ENCODE data around the gene NGDN. TPM values are rescaled to one million over a fixed set of nuclear protein-coding genes. Genes with fewer than 3 reads are reported as not detected.
A peak's percentile ranks its signal among the peaks of the same experiment; 100 is the strongest.
"Not testable (repeated sequence)": the region's sequence is repeated elsewhere in the genome, so short reads cannot be mapped to it uniquely, and the experiment has no call there.

The NGDN gene
- 17.2 TPM for total RNA-seq
- long read RNA-seq, transcript NGDN-202 (11 exons, 1,143 nt) = major isoform, 18 of 28 reads
- long read RNA-seq, partial matches to known transcripts = 6 of 28 reads
- long read RNA-seq, other reads (novel, unspliced or antisense) = 3 of 28 reads

GRCh38 chr14:23469127-23469905 is at the start of gene NGDN:
TSS of gene NGDN (plus strand) at chr14:23469703. CDS start at chr14:23469716, 13 bp downstream.
- intact Hi-C loops (cut with micrococcal nuclease) = no loop called here

GRCh38 chr14:23421594-23421993 is 47.9 kb upstream of the NGDN start:
- peak overlapping the region; percentile 68 for H3K27ac ChIP-seq (replicated peaks)
- no peak for TF ChIP-seq CTCF (IDR thresholded peaks at IDR 0.05; ENCODE audit: borderline replicate concordance)
- H3K9me3 ChIP-seq (replicated peaks) = no peaks in the 10 kb centered on the region
- no peaks in the 10 kb centered on the region for H3K27me3 ChIP-seq (ENCODE audit: low read depth)
- peaks cover 12% of the 10 kb centered on the region for H3K4me1 ChIP-seq
- intact Hi-C loops (cut with micrococcal nuclease) = no loop called here
- no peak for DNase-seq
- no peak overlapping the region for H3K4me3 ChIP-seq
- H3K36me3 ChIP-seq = peaks cover 63% of the 10 kb centered on the region

More at GRCh38 chr14:23469127-23469905, at the start of gene NGDN:
- TF ChIP-seq CTCF (IDR thresholded peaks at IDR 0.05; ENCODE audit: borderline replicate concordance) = peak; percentile 88
- H3K9me3 ChIP-seq (replicated peaks) = no peaks in the 10 kb centered on the region
- DNase-seq = peak; percentile 95
- peaks cover 21% of the 10 kb centered on the region for H3K4me1 ChIP-seq
- H3K27ac ChIP-seq (replicated peaks) = peak within 1 kb of the TSS; percentile 89
- H3K36me3 ChIP-seq = peaks cover 38% of the 10 kb centered on the region
- H3K4me3 ChIP-seq = peak within 1 kb of the TSS; percentile 77
- H3K27me3 ChIP-seq (ENCODE audit: low read depth) = no peaks in the 10 kb centered on the region

GRCh38 chr14:23423657-23424056 is 45.8 kb upstream of the NGDN start:
- no peaks in the 10 kb centered on the region for H3K27me3 ChIP-seq (ENCODE audit: low read depth)
- H3K36me3 ChIP-seq = peaks cover 46% of the 10 kb centered on the region
- intact Hi-C loops (cut with micrococcal nuclease) = no loop called here
- no peak overlapping the region for H3K4me3 ChIP-seq
- H3K27ac ChIP-seq (replicated peaks) = no peak overlapping the region
- no peak for DNase-seq
- no peaks in the 10 kb centered on the region for H3K9me3 ChIP-seq (replicated peaks)
- H3K4me1 ChIP-seq = peaks cover 12% of the 10 kb centered on the region
- no peak for TF ChIP-seq CTCF (IDR thresholded peaks at IDR 0.05; ENCODE audit: borderline replicate concordance)

DNA sequence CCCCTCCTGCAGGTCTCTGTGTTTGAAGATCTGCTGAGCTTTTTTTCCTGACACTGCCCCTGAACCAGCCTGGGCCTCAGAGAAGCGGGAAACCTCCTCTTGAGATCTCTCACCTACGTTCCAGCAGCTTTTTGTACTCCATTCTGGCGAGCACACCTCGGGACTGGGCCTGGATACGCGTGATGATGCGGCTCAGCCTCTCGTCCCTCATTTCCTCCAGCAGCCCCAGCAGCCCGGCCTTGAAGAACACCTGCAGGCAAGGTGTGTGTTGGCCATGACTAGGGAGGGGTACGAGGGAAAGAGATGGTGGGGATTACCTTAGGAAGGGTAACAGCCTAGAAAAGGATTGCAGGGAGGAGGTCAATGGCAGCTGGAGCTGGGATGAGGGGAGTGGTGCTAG is 44.3 kb upstream of the NGDN start:
- TF ChIP-seq CTCF (IDR thresholded peaks at IDR 0.05; ENCODE audit: borderline replicate concordance) = no peak
- no peaks in the 10 kb centered on the region for H3K9me3 ChIP-seq (replicated peaks)
- peaks cover 12% of the 10 kb centered on the region for H3K4me1 ChIP-seq
- H3K27me3 ChIP-seq (ENCODE audit: low read depth) = no peaks in the 10 kb centered on the region
- no peak overlapping the region for H3K4me3 ChIP-seq
- peaks cover 43% of the 10 kb centered on the region for H3K36me3 ChIP-seq
- DNase-seq = no peak
- H3K27ac ChIP-seq (replicated peaks) = no peak overlapping the region
- intact Hi-C loops (cut with micrococcal nuclease) = no loop called here

GRCh38 chr14:23425798-23426197 is 43.7 kb upstream of the NGDN start:
- H3K27me3 ChIP-seq (ENCODE audit: low read depth); H3K27ac ChIP-seq (replicated peaks); DNase-seq; intact Hi-C loops (cut with micrococcal nuclease); H3K4me3 ChIP-seq; H3K9me3 ChIP-seq (replicated peaks): not testable (repeated sequence)
- peaks cover 43% of the 10 kb centered on the region for H3K36me3 ChIP-seq
- H3K4me1 ChIP-seq = peaks cover 12% of the 10 kb centered on the region
